Neural cell (in vitro differentiated cells): ENCODE data around the gene ZNF444.

Source experiments
- EP300 ChIP-seq: fragments of 450-650 bp; conservative IDR thresholded peaks from 2 replicates; pipeline ENCODE4 v1.6.1; 2014; ENCODE audit warnings: antibody characterized with exemption, mild to moderate bottlenecking, moderate library complexity; ENCODE audit not compliant: poor library complexity, severe bottlenecking
- EZH2 ChIP-seq: fragments of 200-600, 300-800 bp; shearing (Covaris generic), sonication (generic); IDR thresholded peaks from 2 replicates; pipeline ENCODE4 v1.6.1; 2014; ENCODE audit warnings: antibody characterized with exemption, low read length, borderline replicate concordance, mild to moderate bottlenecking; ENCODE audit not compliant: insufficient read depth, poor library complexity, severe bottlenecking
- MXI1 ChIP-seq: fragments of 450-650 bp; conservative IDR thresholded peaks from 2 replicates; pipeline ENCODE4 v1.6.1; 2014; ENCODE audit warnings: antibody characterized with exemption, mild to moderate bottlenecking; ENCODE audit not compliant: poor library complexity, severe bottlenecking
- POLR2AphosphoS5 ChIP-seq: IDR thresholded peaks from 2 replicates; pipeline ENCODE4 v1.6.1; 2012
- RAD21 ChIP-seq: fragments of 450-650 bp; conservative IDR thresholded peaks from 2 replicates; pipeline ENCODE4 v1.6.1; 2014; ENCODE audit warnings: antibody characterized with exemption, mild to moderate bottlenecking, moderate library complexity
- SMC3 ChIP-seq: fragments of 450-650 bp; conservative IDR thresholded peaks from 2 replicates; pipeline ENCODE4 v1.6.1; 2014; ENCODE audit warnings: antibody characterized with exemption, mild to moderate bottlenecking, moderate library complexity; ENCODE audit not compliant: poor library complexity
- TAF1 ChIP-seq: IDR thresholded peaks from 2 replicates; pipeline ENCODE4 v1.6.1; 2012; ENCODE audit warnings: low read depth
- TF ChIP-seq, protein P1 (sequence below): fragments of 450-650 bp; IDR thresholded peaks from 2 replicates; pipeline ENCODE4 v1.5.1; 2014; ENCODE audit warnings: antibody characterized with exemption, mild to moderate bottlenecking, moderate library complexity; ENCODE audit not compliant: poor library complexity, severe bottlenecking
- TF ChIP-seq, protein P2 (sequence below): IDR thresholded peaks from 2 replicates; pipeline ENCODE4 v1.6.1; 2012; ENCODE audit warnings: borderline replicate concordance

DNA sequence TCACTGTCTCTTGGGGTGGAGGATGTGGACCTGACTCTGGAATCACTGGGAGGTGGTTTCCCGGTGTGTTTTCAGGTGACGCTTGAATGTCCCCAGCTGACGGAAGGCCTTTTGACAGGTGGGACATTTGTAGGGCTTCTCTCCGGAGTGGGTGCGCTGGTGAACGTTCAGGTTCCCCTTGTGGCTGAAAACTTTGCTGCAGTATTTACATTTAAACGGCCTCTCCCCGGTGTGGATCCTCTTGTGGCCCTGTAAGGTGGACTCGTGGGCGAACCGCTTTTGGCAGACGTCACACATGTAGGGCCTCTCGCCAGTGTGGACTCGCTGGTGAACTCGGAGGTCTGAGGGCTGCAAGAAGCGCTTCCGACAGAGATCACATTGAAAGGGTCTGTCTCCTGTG is 48.7 kb downstream of the ZNF444 start:
- TF ChIP-seq, protein P1, sequence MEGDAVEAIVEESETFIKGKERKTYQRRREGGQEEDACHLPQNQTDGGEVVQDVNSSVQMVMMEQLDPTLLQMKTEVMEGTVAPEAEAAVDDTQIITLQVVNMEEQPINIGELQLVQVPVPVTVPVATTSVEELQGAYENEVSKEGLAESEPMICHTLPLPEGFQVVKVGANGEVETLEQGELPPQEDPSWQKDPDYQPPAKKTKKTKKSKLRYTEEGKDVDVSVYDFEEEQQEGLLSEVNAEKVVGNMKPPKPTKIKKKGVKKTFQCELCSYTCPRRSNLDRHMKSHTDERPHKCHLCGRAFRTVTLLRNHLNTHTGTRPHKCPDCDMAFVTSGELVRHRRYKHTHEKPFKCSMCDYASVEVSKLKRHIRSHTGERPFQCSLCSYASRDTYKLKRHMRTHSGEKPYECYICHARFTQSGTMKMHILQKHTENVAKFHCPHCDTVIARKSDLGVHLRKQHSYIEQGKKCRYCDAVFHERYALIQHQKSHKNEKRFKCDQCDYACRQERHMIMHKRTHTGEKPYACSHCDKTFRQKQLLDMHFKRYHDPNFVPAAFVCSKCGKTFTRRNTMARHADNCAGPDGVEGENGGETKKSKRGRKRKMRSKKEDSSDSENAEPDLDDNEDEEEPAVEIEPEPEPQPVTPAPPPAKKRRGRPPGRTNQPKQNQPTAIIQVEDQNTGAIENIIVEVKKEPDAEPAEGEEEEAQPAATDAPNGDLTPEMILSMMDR: no peak
- TF ChIP-seq, protein P2, sequence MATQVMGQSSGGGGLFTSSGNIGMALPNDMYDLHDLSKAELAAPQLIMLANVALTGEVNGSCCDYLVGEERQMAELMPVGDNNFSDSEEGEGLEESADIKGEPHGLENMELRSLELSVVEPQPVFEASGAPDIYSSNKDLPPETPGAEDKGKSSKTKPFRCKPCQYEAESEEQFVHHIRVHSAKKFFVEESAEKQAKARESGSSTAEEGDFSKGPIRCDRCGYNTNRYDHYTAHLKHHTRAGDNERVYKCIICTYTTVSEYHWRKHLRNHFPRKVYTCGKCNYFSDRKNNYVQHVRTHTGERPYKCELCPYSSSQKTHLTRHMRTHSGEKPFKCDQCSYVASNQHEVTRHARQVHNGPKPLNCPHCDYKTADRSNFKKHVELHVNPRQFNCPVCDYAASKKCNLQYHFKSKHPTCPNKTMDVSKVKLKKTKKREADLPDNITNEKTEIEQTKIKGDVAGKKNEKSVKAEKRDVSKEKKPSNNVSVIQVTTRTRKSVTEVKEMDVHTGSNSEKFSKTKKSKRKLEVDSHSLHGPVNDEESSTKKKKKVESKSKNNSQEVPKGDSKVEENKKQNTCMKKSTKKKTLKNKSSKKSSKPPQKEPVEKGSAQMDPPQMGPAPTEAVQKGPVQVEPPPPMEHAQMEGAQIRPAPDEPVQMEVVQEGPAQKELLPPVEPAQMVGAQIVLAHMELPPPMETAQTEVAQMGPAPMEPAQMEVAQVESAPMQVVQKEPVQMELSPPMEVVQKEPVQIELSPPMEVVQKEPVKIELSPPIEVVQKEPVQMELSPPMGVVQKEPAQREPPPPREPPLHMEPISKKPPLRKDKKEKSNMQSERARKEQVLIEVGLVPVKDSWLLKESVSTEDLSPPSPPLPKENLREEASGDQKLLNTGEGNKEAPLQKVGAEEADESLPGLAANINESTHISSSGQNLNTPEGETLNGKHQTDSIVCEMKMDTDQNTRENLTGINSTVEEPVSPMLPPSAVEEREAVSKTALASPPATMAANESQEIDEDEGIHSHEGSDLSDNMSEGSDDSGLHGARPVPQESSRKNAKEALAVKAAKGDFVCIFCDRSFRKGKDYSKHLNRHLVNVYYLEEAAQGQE: no peak
- no peak for TF ChIP-seq POLR2AphosphoS5
- no peak for TF ChIP-seq EP300
- TF ChIP-seq EZH2: no peak
- TF ChIP-seq RAD21: no peak
- TF ChIP-seq MXI1: no peak
- TF ChIP-seq TAF1: no peak
- no peak for TF ChIP-seq SMC3
